Measurements from ENCODE around the gene CCNY.
"Not testable (repeated sequence)": the region's sequence is repeated elsewhere in the genome, so short reads cannot be mapped to it uniquely, and the experiment has no call there.

Gene CCNY

GRCh38 chr10:35409094-35409582 is 72.8 kb downstream of the CCNY start:
- TF ChIP-seq POLR2A (IDR thresholded peaks at IDR 0.05; ENCODE audit: low read depth, low read length) (no peak), TAF1 (IDR thresholded peaks at IDR 0.05; ENCODE audit: low read depth, low read length) (no peak), SPI1 (IDR thresholded peaks at IDR 0.05; ENCODE audit: low read depth, low read length) (no peak), POU2F2 (IDR thresholded peaks at IDR 0.05; ENCODE audit: low read depth, low read length) (no peak), POLR2AphosphoS5 (IDR thresholded peaks at IDR 0.05; ENCODE audit: low read depth, low read length) (no peak), PAX5 (IDR thresholded peaks at IDR 0.05; ENCODE audit: insufficient read depth, low read length, severe bottlenecking) (no peak)
- FAIRE-seq (peak; percentile 77), DNase-seq (ENCODE audit: insufficient read length, low spot score) (no peak)

DNA sequence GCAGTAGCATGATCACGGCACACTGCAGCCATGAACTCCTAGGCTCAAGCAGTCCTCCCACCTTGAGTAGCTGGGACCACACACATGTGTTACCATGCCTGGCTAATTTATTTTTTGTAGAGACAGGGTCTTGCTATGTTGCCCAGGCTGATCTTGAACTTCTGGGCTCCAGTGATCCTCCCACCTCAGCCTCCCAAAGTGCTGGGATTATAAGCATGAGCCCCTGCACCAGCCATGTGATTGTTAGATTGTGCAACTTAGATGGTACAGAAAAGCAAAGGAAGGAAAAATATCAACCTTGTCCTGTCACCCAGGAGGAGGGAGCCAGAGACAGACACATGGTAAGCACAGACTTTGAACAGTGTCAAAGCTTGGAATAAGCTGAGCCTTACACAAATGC is 73.5 kb downstream of the CCNY start:
- DNase-seq (ENCODE audit: insufficient read length, low spot score) = no peak

DNA sequence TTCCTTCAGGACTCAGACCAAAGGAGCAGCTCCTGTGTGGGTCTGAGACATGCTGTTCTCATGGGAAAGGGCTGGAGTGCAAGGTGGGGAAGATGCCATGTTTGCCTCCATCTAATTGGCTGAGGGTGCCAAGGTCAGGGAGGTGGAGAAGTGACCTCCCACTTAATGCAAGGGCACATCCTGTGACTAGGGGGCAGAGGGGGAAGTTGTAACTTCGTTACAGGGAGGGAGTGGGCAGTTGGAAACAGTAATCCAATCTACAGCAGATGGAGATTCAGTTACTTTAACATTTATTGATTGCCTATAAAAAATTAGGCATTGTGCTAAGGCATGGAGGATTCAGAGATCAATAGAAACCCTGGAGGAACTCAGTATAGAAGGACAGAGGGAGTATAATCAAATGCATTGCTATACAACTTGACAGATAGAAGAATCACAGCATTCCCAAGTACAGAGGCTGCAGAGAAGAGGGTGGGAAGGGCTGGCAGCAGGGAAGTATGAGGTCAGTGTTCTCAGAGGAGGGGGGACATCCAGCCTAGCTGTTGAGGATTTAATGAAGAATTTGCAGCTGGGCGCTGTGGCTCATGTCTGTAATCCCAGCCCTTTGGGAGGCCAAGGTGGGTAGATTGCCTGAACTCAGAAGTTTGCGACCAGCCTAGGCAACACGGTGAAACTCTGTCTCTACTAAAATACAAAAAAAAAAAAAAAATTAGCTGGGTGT is 75.9 kb downstream of the CCNY start:
- FAIRE-seq (peak; percentile 23), DNase-seq (ENCODE audit: insufficient read length, low spot score) (no peak)
- TF ChIP-seq SPI1 (IDR thresholded peaks at IDR 0.05; ENCODE audit: low read depth, low read length) (no peak), TAF1 (IDR thresholded peaks at IDR 0.05; ENCODE audit: low read depth, low read length) (no peak), POLR2AphosphoS5 (IDR thresholded peaks at IDR 0.05; ENCODE audit: low read depth, low read length) (no peak), POU2F2 (IDR thresholded peaks at IDR 0.05; ENCODE audit: low read depth, low read length) (no peak), POLR2A (IDR thresholded peaks at IDR 0.05; ENCODE audit: low read depth, low read length) (no peak), PAX5 (IDR thresholded peaks at IDR 0.05; ENCODE audit: insufficient read depth, low read length, severe bottlenecking) (no peak)

More for the DNA sequence above, 73.5 kb downstream of the CCNY start:
- FAIRE-seq = no peak
- TF ChIP-seq PAX5 (IDR thresholded peaks at IDR 0.05; ENCODE audit: insufficient read depth, low read length, severe bottlenecking) = no peak

DNA sequence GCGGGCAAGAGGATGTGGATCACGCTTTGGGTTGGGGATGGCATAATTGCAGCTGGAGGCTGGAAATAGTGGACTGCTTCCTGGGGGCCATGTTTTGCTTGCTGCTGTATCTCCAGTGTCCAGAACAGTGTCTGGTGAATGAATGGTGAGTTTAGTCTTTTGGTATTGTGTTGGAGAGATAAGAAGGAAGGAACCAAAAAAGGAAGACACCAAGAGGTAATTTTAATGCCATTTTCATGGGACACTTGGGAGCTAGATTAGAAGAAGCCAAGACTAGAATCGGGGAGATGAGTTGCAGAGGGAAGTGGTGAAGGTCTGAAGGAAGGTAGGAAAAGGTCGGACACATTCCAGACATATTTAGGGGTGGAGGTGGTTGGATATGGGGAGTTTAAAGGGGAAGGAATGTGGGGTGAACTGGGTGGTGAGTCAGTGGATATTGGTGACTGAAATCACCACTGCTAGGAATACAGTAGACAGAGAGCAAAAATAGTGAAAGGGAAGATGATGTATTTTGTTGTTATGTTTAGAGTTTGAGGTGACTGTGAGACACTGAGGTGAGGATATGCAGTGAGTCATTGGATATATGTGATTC is 76.7 kb downstream of the CCNY start:
- FAIRE-seq (no peak), DNase-seq (ENCODE audit: insufficient read length, low spot score) (no peak)
- TF ChIP-seq POLR2AphosphoS5 (IDR thresholded peaks at IDR 0.05; ENCODE audit: low read depth, low read length) (no peak), PAX5 (IDR thresholded peaks at IDR 0.05; ENCODE audit: insufficient read depth, low read length, severe bottlenecking) (no peak), SPI1 (IDR thresholded peaks at IDR 0.05; ENCODE audit: low read depth, low read length) (no peak), POU2F2 (IDR thresholded peaks at IDR 0.05; ENCODE audit: low read depth, low read length) (no peak), POLR2A (IDR thresholded peaks at IDR 0.05; ENCODE audit: low read depth, low read length) (no peak), TAF1 (IDR thresholded peaks at IDR 0.05; ENCODE audit: low read depth, low read length) (no peak)

DNA sequence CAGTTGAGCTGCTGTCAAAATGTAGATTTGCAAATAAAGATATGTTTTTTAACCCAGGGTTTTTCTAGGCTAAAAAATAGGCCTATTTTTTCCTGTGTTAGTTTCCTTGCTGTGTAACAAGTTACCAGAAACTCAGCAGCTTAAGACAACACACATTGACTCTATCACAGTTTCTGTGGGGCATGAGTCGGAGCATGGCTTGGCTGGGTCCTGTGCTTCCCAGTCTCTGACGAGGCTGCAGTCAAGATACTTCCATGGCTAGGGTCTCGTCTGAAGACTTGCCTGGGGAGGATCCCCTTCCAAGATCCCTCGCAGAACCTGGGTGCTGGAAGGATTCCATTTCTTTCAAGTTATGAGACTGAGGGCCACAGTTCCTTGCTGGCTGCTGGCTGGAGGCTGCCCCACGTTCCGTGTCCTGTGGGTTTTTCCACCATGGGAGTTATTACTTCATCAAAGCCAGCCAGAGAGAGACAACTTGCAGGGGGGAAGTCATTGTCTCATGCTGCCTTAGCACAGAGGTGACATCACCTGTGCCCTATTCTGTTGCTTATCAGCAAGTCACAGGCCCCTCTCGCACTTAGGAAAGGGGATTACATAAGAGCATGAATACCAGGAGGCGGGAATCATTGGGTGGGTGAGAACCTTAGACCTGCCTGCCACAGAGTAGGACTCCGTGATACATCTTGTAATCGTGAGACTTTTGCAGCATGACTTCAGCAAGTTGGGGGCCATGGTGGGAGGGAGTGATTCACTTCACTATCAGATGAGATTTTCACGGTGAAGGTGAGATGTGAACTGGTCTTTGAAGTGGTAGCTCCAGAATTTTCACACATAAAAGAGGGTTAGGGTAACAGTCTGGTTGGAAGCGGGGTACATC is 77.9 kb downstream of the CCNY start:
- FAIRE-seq = no peak
- no peak for DNase-seq (ENCODE audit: insufficient read length, low spot score)
- no peak for TF ChIP-seq POLR2A (IDR thresholded peaks at IDR 0.05; ENCODE audit: low read depth, low read length)
- no peak for TF ChIP-seq PAX5 (IDR thresholded peaks at IDR 0.05; ENCODE audit: insufficient read depth, low read length, severe bottlenecking)
- no peak for TF ChIP-seq SPI1 (IDR thresholded peaks at IDR 0.05; ENCODE audit: low read depth, low read length)
- TF ChIP-seq POU2F2 (IDR thresholded peaks at IDR 0.05; ENCODE audit: low read depth, low read length) = no peak
- TF ChIP-seq TAF1 (IDR thresholded peaks at IDR 0.05; ENCODE audit: low read depth, low read length) = no peak
- no peak for TF ChIP-seq POLR2AphosphoS5 (IDR thresholded peaks at IDR 0.05; ENCODE audit: low read depth, low read length)

- no peak for FAIRE-seq
- DNase-seq (ENCODE audit: insufficient read length, low spot score) = no peak
- TF ChIP-seq PAX5 (IDR thresholded peaks at IDR 0.05; ENCODE audit: insufficient read depth, low read length, severe bottlenecking) (no peak), POLR2AphosphoS5 (IDR thresholded peaks at IDR 0.05; ENCODE audit: low read depth, low read length) (no peak), POLR2A (IDR thresholded peaks at IDR 0.05; ENCODE audit: low read depth, low read length) (no peak), SPI1 (IDR thresholded peaks at IDR 0.05; ENCODE audit: low read depth, low read length) (no peak), TAF1 (IDR thresholded peaks at IDR 0.05; ENCODE audit: low read depth, low read length) (no peak), POU2F2 (IDR thresholded peaks at IDR 0.05; ENCODE audit: low read depth, low read length) (no peak)
Observed at GRCh38 chr10:35415505-35415904, 79.2 kb downstream of the CCNY start.

- FAIRE-seq = peak; percentile 26
- DNase-seq (ENCODE audit: insufficient read length, low spot score) = no peak
- no peak for TF ChIP-seq SPI1 (IDR thresholded peaks at IDR 0.05; ENCODE audit: low read depth, low read length)
- no peak for TF ChIP-seq TAF1 (IDR thresholded peaks at IDR 0.05; ENCODE audit: low read depth, low read length)
- TF ChIP-seq POLR2A (IDR thresholded peaks at IDR 0.05; ENCODE audit: low read depth, low read length) = no peak
- TF ChIP-seq PAX5 (IDR thresholded peaks at IDR 0.05; ENCODE audit: insufficient read depth, low read length, severe bottlenecking) = no peak
- TF ChIP-seq POU2F2 (IDR thresholded peaks at IDR 0.05; ENCODE audit: low read depth, low read length) = no peak
- TF ChIP-seq POLR2AphosphoS5 (IDR thresholded peaks at IDR 0.05; ENCODE audit: low read depth, low read length) = no peak
Observed at GRCh38 chr10:35416619-35417312, 80.5 kb downstream of the CCNY start.

DNA sequence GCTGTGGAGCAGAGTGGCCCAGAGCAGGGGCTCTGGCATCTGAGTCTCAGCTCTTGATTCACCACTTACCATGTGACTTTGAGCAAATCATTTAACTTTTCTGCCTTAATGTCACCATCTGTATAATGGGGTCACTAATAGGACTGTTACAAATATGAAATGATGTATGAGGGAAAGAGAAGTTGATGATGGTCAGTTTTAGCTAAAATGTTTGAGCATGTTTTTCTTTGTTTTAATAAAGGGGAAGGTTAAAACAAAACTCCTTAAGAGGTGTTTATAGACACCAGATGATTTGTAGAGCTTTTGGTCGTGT is 81.0 kb downstream of the CCNY start:
- DNase-seq (ENCODE audit: insufficient read length, low spot score) (no peak), FAIRE-seq (no peak)
- TF ChIP-seq POLR2AphosphoS5 (IDR thresholded peaks at IDR 0.05; ENCODE audit: low read depth, low read length) = no peak
- TF ChIP-seq TAF1 (IDR thresholded peaks at IDR 0.05; ENCODE audit: low read depth, low read length) = no peak
- no peak for TF ChIP-seq SPI1 (IDR thresholded peaks at IDR 0.05; ENCODE audit: low read depth, low read length)
- no peak for TF ChIP-seq PAX5 (IDR thresholded peaks at IDR 0.05; ENCODE audit: insufficient read depth, low read length, severe bottlenecking)
- no peak for TF ChIP-seq POU2F2 (IDR thresholded peaks at IDR 0.05; ENCODE audit: low read depth, low read length)
- TF ChIP-seq POLR2A (IDR thresholded peaks at IDR 0.05; ENCODE audit: low read depth, low read length) = no peak

GRCh38 chr10:35417795-35418194 is 81.5 kb downstream of the CCNY start:
- FAIRE-seq = no peak
- no peak for TF ChIP-seq TAF1 (IDR thresholded peaks at IDR 0.05; ENCODE audit: low read depth, low read length)
- no peak for TF ChIP-seq SPI1 (IDR thresholded peaks at IDR 0.05; ENCODE audit: low read depth, low read length)
- no peak for TF ChIP-seq POU2F2 (IDR thresholded peaks at IDR 0.05; ENCODE audit: low read depth, low read length)
- no peak for TF ChIP-seq PAX5 (IDR thresholded peaks at IDR 0.05; ENCODE audit: insufficient read depth, low read length, severe bottlenecking)
- TF ChIP-seq POLR2AphosphoS5 (IDR thresholded peaks at IDR 0.05; ENCODE audit: low read depth, low read length) = no peak
- no peak for TF ChIP-seq POLR2A (IDR thresholded peaks at IDR 0.05; ENCODE audit: low read depth, low read length)
- no peak for DNase-seq (ENCODE audit: insufficient read length, low spot score)

DNA sequence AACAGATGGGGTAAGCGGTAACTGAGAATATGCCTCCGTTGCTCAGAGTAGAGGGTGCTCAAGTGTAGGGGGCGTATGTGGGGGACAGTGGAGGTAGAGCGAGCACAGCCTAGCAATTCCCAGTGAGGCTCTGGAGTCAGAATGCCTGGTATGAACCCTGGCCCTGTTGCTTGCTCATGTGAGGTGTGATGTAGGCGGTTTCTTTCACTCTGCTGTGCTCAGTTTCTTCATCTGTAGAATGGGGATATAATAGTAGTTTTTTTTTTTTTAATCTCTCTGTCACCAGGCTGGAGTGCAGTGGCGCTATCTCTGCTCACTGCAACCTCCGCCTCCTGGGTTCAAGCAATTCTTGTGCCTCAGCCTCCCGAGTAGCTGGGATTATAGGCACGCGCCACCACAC is 82.3 kb downstream of the CCNY start:
- not testable (repeated sequence) for DNase-seq (ENCODE audit: insufficient read length, low spot score); FAIRE-seq

All from GM12891 (cell line).